ENCODE results near the gene NCF4.

The NCF4 gene

DNA sequence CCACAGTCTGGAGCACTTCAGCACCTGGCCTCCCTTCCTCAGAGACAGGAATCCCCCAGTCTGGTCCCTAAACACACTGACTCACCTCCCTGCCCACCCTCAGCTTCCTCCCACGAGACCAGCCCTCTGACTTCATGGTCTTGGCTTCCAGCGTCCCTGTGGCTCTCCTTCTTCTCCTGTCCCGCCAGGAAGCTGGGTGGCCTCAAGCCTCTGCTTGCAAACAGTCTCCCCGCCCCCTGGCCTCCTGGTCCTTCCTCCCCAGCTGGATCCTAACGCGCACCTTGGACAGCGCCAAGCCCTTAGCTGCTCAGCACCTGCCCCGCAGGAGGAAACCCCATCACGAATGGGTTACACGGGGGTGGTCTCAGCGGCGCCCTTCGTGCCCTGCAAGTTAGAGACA is 4.5 kb downstream of the NCF4 start:
- no peak for DNase-seq

GRCh38 chr22:36867695-36868094 is 6.9 kb downstream of the NCF4 start:
- no peak for DNase-seq

DNA sequence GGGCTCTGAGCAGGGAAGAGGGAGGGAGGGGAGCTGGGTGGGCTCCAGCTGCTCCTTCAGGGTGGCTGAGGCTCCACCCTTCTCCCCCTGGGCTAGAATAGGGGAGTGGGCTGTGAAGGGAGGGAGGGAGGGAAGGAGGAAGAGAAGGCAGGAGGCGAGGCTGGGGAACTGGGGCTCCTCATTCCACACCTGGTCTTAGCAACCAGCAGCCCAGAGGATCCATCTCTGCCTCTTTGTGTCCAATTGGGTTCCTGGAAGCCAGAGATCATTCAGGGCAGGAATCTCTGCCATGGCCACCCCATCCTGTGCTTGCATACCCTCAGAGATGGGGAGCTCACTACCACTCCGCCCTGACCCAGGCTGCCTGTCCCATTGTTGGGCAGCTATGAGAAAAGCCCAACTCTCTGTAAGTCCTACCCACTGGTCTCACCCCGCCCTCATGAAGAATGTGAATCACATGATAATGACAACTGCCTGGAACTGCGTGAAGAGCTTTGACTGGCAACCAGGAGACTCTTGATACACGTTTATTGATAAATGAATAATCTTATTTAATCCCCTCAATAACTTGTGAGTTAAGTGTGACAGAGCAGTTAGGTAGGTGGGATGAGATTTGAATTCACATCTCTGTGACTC is 7.9 kb downstream of the NCF4 start:
- DNase-seq = no peak

DNA sequence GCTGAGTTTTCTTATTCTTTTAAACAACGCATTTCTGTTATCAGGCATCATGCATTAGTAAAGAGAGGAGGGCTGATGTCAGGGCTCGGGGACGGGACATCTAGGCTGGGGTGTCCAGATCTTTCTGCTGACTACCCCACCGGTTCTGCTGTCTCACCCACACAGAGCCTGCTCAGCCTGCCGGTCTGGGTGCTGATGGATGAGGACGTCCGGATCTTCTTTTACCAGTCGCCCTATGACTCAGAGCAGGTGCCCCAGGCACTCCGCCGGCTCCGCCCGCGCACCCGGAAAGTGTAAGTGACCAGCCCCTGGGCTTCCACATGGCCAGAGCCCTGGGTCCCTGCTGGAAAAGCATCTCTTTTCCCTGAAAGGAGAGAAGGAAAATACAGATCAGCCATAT is 9.4 kb downstream of the NCF4 start:
- no peak for DNase-seq

DNA sequence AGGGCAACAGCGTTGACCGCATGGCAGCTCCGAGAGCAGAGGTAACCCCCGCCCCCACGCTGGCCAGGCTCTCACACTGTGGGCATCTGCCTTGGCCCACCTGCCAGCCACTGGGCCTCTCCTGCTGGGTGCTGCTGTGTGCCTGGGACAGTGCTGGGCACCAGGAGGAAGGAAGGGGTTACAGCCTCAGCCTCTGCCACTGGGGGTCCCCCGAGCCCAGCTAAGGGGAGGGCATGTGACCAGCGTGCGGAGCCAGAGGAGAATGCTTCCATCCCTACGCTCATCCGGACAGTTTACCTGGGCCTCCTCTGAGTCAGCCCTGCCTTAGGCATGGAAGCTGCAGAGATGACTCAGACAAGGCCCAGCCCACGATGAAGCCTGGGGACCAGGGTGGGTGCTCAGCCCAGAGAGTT is 10.9 kb downstream of the NCF4 start:
- DNase-seq = no peak

GRCh38 chr22:36872084-36872483 is 11.3 kb downstream of the NCF4 start:
- DNase-seq = no peak

GRCh38 chr22:36872866-36873498 is 12.2 kb downstream of the NCF4 start:
- no peak for DNase-seq

DNA sequence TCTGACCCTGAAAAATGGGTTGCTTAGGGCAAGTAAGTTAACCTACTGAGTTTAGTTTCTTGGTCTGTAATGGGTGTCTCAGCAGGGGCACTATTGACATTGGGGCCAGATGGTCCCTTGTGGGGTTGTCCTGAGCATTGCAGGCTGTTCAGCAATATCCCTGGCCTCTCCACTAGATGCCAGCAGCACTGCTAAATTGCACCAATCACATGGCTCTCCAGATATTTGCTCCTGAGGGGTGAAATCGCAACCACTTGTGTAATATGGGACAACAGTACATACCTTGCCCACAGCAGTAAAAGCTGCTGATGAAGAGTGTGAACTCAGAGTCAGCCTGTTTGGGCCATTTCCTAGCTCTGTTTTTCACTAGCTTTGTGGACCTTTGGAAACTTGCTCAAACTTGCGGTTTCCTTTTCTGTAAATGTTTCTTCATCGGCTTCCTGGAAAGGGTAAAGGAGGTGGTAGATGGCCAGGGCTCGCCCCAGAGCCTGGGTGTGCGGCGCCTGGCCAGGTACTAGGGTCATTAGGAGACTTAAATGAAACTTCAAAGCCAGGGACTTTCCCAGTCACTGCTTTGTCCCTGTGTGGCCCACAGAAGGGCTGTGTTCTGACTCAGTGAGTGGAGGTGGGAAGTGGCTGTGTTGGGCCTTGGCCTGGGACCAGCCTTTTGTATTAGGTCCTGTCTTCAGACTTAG is 13.0 kb downstream of the NCF4 start:
- DNase-seq = no peak

GRCh38 chr22:36874309-36874696 is 13.5 kb downstream of the NCF4 start:
- DNase-seq = no peak

- DNase-seq = no peak
Observed at GRCh38 chr22:36874736-36875135, 13.9 kb downstream of the NCF4 start.

GRCh38 chr22:36875741-36876140 is 14.9 kb downstream of the NCF4 start:
- DNase-seq = no peak

DNA sequence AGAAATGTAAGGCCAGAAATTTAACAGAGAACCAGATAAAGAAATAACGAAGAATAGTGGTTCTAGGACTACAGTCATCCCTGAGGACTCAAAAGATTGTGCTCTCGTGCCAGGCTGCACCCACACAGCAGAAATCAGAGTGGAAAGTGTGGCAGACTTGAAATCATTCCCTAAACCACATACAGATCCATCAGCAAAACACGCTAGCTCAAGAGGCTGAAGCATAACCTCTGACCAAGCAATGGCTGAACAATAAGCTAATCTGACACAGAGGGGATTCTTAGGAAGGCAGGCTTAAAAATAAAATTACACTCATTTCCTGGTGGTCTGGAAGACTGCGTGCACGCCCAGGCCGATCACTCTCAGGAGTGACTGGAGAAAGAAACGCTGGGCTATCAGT is 19.0 kb downstream of the NCF4 start:
- no peak for DNase-seq

GRCh38 chr22:36881504-36882245 is 20.9 kb downstream of the NCF4 start:
- DNase-seq = no peak

GRCh38 chr22:36884349-36885158 is 23.7 kb downstream of the NCF4 start:
- DNase-seq = no peak

- DNase-seq = no peak
Observed at GRCh38 chr22:36885474-36885873, 24.7 kb downstream of the NCF4 start.

GRCh38 chr22:36886016-36886415 is 25.2 kb downstream of the NCF4 start:
- DNase-seq = no peak

DNA sequence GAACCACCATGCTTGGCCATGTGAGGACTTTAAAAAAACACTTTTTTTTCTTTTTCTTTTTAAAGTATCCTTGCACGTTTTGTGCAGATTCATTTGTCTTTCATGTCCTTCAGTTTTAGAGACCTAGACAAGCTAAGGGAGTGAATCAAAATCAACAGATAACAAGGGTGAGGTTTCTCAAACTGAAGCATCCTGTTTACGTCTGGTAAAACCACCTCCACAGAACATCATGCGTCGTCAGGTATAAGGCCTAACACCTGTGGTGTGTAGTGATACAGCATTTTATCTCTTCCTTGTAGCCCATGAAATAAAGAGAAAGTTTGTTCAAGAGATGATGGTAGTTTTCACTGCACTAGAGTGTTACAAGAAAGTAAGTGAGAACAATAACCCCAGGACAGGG is 26.4 kb downstream of the NCF4 start:
- DNase-seq = no peak

DNA sequence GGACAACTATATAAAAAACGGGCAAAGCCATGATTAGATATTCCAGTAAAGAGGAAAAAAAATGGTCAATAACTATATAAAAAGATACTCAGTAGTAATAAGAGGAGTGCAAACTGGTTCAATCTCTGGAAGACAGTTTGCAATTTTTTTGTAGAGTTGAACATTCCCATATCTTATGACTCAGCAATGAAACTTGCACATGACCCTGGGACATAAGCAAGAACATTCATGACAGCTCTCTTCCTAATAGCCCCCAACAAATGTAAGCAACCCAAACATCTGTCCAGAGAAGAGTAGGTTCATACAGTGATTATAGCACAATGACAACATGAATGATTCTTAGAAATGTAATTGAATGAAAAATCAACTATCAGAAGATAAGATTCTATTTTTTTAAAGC is 30.8 kb downstream of the NCF4 start:
- DNase-seq = no peak

DNA sequence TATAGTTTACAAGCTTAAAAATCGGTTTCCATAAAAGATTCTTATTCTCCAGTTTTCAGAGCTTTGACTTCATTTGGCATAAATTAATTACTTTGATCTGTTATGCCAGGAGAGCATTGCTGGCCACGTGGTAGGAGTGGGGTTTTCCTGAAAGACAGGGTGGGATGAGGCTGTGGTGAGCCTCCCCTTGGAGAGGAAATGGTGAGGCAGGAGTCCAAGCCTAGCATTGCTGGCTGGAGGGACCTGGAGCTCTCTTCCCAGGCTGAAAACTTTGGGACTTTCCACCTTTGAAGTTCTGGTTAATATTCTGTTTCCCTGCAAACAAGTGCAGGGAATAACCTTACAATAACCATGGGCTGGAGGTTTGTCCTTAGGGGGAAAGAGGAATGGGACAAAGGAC is 31.5 kb downstream of the NCF4 start:
- no peak for DNase-seq

- DNase-seq = no peak
Observed at GRCh38 chr22:36893262-36893661, 32.5 kb downstream of the NCF4 start.

- DNase-seq = no peak
Observed at GRCh38 chr22:36894266-36894665, 33.5 kb downstream of the NCF4 start.

GRCh38 chr22:36897611-36898010 is 36.8 kb downstream of the NCF4 start:
- no peak for DNase-seq

- no peak for DNase-seq
Observed at GRCh38 chr22:36898690-36899089, 37.9 kb downstream of the NCF4 start.

Data from NCI-H187 treated with DMSO at 0.1 percent for 48 hours (cell line).